Measurements from ENCODE around the gene SERPINB10. TPM values are rescaled to one million over a fixed set of nuclear protein-coding genes. Genes with fewer than 3 reads are reported as not detected.

Gene SERPINB10
- 3.9 TPM for total RNA-seq

DNA sequence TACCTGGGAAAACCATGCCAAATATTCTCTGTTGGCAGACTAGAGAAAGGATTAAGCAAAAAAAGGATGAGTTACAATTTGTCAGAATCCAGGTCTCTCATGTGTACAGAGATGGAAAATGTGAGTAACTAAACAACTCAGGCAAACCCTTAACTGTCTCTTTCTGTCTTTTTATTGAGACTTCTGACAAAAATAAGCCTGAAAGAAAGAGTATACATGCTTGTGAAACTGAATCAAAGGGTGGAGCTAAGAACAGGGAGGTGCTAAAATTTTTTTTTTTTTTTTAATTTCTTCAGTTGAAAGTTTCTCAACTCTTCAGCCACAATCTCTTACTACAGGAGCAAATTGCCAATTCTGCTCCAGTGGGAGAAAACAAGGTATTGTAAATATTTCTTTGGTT lies at the start of gene SERPINB10:
Gene SERPINB10 (plus strand): TSS at position 295 of the 400 bp plus-strand sequence. CDS start 7,553 bp downstream, outside the sequence.
- no peak for DNase-seq

DNA sequence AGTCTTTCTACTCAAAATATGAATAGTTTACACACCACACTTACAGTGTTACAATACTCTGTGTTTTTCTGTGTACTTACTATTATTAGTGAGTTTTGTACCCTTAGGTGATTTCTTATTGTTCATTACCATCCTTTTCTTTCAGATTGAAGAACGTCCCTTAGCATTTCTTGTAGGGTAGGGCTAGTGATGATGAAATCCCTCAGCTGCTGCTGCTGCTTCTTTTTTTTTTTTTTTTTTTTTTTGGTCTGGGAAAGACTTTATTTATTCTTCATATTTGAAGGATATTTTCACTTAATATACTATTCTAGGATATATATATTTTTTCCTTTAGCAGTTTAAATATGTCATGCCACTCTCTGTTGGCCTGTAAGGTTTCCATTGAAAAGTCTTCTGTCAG lies 49.3 kb upstream of the SERPINB10 start:
- no peak for DNase-seq

DNA sequence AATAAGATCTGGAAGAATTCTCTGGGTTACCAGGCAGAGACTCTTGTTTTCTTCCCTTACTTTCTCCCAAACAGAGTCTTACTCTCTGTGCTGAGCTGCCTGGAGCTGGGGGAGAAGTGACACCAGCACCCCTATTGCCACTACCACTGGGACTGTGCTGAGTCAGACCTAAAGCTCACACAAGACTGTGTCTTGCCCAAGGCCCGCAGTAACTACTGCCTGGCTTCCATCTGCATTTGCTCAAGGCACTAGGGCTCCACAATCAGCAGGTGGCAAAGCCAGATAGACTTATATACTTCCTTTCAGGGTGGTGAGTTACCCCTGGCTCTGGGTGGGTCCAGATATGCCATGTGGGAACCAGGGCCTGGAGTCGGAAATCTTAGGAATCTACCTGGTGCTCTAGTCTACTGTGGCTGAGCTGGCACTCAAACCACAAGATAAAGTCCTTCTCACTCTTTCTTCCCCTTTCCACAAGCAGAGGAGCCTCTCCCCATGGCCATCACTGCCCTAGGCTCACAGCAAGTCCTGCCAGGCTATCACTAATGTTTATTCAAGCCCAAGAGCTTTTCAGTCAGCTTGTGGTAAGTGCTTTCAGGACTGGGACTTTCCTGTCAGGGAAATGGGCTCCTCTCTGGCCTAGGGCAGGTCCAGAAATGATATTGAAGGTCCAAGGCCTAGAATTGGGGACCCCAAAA lies 47.8 kb upstream of the SERPINB10 start:
- DNase-seq, result no peak

DNA sequence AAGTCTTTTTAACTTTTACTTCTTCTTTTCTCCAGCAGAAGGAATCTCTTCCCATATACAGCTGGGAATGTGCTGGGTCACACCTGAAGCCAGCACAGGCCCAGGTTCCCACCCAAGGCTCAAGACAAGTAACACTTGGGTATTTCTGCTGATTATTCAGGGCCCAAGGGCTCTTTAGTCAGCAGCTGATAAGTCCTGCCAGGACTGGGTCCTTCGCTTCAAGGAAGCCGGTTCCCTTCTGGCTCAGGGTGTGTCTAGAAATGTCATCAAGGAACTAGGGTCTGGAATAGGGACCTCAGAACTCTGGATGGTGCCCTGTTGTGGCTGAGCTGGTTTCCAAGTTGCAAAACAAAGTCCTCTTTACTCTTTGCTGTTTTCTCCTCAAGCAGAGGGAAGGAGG lies 47.2 kb upstream of the SERPINB10 start:
- DNase-seq, result no peak

GRCh38 chr18:63867368-63868125 lies 40.2 kb upstream of the SERPINB10 start:
- no peak for DNase-seq

GRCh38 chr18:63868546-63868945 lies 39.2 kb upstream of the SERPINB10 start:
- DNase-seq, result no peak

GRCh38 chr18:63869374-63869773 lies 38.4 kb upstream of the SERPINB10 start:
- DNase-seq, result no peak

- no peak for DNase-seq
Measured at GRCh38 chr18:63869851-63870250, 37.9 kb upstream of the SERPINB10 start.

- DNase-seq, result no peak
Measured at GRCh38 chr18:63871836-63872235, 35.9 kb upstream of the SERPINB10 start.

GRCh38 chr18:63872586-63872985 lies 35.2 kb upstream of the SERPINB10 start:
- no peak for DNase-seq

DNA sequence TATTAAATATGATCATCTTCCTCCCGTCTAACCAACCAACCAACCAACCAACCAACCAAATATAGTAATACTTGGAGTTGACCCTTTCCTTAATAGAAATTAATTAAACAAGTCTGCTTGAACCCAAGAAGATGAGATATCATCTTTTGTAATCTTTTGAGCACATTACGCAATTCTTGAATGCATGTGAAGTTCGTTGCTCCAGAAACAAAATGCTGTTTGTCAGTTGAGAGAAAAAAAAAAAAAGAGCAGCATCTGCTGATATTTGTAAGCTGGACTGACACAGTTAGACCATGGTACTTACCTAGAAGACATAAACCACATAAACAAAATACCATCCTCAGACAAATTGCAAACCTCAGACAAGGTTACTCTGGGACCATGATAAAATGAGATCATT lies 29.4 kb upstream of the SERPINB10 start:
- DNase-seq, result no peak

DNA sequence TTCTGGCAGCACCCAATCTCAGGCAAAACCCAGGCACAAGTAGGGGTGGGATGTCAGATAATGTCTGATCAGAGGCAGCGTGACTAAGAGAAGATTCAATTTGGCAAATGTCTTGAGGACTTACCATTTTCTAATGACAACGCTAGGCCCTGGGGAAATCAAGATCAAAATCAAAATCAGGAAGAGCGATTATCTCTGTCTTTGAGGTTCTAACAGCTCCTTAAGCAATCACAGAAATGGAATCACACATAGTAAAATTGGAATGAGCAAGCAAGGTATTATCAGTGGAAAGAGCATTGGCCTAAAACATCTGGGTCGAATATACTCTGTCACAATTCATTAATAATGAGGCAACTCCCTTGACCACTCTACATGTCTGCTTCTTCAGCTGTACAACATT lies 28.8 kb upstream of the SERPINB10 start:
- DNase-seq, result no peak

DNA sequence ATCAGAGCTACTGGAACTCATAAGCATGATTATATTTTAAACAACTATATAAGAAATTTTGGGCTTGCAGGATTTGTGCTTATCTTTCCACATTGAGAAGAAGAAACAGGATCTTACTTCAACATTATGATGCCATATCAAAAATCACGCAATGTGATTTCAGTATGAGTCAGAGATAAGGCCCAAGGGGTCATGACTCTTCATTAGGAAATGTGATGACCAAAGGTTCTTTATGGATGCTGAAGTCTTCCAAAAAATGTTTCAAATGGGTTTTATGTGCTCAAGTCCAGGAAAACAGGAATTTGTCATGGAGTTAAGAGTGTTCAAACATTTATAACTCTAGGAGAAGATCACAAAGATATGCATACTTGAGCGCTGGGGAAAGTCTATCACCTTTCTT lies 28.0 kb upstream of the SERPINB10 start:
- no peak for DNase-seq

GRCh38 chr18:63881851-63882250 lies 25.9 kb upstream of the SERPINB10 start:
- no peak for DNase-seq

- no peak for DNase-seq
Measured at GRCh38 chr18:63882333-63883141, 25.2 kb upstream of the SERPINB10 start.

- no peak for DNase-seq
Measured at GRCh38 chr18:63883617-63884016, 24.1 kb upstream of the SERPINB10 start.

- DNase-seq, result no peak
Measured at GRCh38 chr18:63887424-63887823, 20.3 kb upstream of the SERPINB10 start, which contains the start of gene SERPINB2. SERPINB2 (plus strand) TSS chr18:63887705; CDS start chr18:63891445, 3,740 bp downstream.

GRCh38 chr18:63888470-63889190 lies 19.1 kb upstream of the SERPINB10 start:
- DNase-seq, result no peak

- no peak for DNase-seq
Measured at GRCh38 chr18:63889626-63890025, 18.1 kb upstream of the SERPINB10 start.

GRCh38 chr18:63890237-63890949 lies 17.4 kb upstream of the SERPINB10 start:
- no peak for DNase-seq

GRCh38 chr18:63890950-63891304 lies 16.8 kb upstream of the SERPINB10 start:
- DNase-seq, result no peak

DNA sequence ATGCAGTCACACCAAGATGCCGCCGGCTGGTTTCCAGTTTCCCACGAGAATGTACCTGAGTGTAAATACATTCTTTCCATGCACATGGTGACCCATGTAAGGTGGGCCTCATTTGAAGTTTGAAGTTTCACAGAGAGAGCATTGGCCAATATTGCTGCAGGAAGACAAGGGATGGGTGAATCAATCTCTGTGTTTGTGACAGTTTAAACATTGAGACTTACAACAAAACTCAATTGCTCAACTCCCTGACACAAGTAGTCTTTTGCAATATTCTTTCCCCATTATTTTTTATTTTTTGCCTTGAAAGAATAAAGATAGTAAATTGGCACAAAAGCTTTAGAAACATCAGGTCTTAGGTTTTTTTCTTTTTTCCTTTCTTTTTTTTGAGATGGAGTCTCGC lies 15.2 kb upstream of the SERPINB10 start:
- DNase-seq, result no peak
